Smooth muscle cell (in vitro differentiated cells): ENCODE results near the gene TRAM2. TPM values are rescaled to one million over a fixed set of nuclear protein-coding genes. Genes with fewer than 3 reads are reported as not detected.

ENCODE experiments used
- DNase-seq: peaks from one replicate; lab custom pipeline; 2025; ENCODE audit not compliant: unreplicated experiment; lab: John Stamatoyannopoulos, UW
- H2AFZ ChIP-seq: fragments of 200-600 bp; sonication (generic); 2 replicates; pipeline ENCODE4 v1.6.0; 2016; ENCODE audit warnings: antibody characterized with exemption, low read depth, mild to moderate bottlenecking
- H3F3A ChIP-seq: fragments of 200-600 bp; sonication (generic); 2 replicates; pipeline ENCODE4 v1.6.0; 2017; ENCODE audit warnings: antibody characterized with exemption, low read depth
- H3K27ac ChIP-seq: fragments of 200-600 bp; sonication (generic); 2 replicates; pipeline ENCODE4 v1.5.1; 2016; ENCODE audit warnings: low read depth, mild to moderate bottlenecking
- H3K27me3 ChIP-seq: fragments of 200-600 bp; sonication (generic); 2 replicates; pipeline ENCODE4 v1.6.1; 2016; ENCODE audit warnings: low read depth, mild to moderate bottlenecking
- H3K36me3 ChIP-seq: fragments of 200-600 bp; sonication (generic); 2 replicates; pipeline ENCODE4 v1.5.1; 2016; ENCODE audit warnings: low read depth
- H3K4me1 ChIP-seq: fragments of 200-600 bp; sonication (generic); 2 replicates; pipeline ENCODE4 v1.5.1; 2016; ENCODE audit warnings: low read depth
- H3K4me2 ChIP-seq: fragments of 200-600 bp; sonication (generic); 2 replicates; pipeline ENCODE4 v1.6.0; 2016; ENCODE audit warnings: mild to moderate bottlenecking
- H3K4me3 ChIP-seq: fragments of 200-600 bp; sonication (generic); 2 replicates; pipeline ENCODE4 v1.5.1; 2016; ENCODE audit warnings: mild to moderate bottlenecking
- H3K79me2 ChIP-seq: fragments of 200-600 bp; sonication (generic); 2 replicates; pipeline ENCODE4 v1.6.0; 2016; ENCODE audit warnings: low read depth, mild to moderate bottlenecking
- H3K9ac ChIP-seq: fragments of 200-600 bp; sonication (generic); 2 replicates; pipeline ENCODE4 v1.6.0; 2016; ENCODE audit warnings: low read depth
- H3K9me3 ChIP-seq: fragments of 200-600 bp; sonication (generic); replicated peaks from 2 replicates; pipeline ENCODE4 v1.5.1; 2016; ENCODE audit warnings: low read depth
- H4K20me1 ChIP-seq: fragments of 200-600 bp; sonication (generic); 2 replicates; pipeline ENCODE4 v1.6.0; 2016; ENCODE audit warnings: low read depth
- CTCF ChIP-seq: fragments of 200-600 bp; sonication (generic); IDR thresholded peaks from 2 replicates; pipeline ENCODE4 v1.5.1; 2017; ENCODE audit warnings: borderline replicate concordance, mild to moderate bottlenecking, antibody characterized with exemption; ENCODE audit not compliant: insufficient read depth, poor library complexity, severe bottlenecking
- WGBS: methylation state at CpG from one replicate; pipeline ENCODE4 v1.1.7; 2016; ENCODE audit warnings: low lambda C conversion rate; 5-methylcytosine and 5-hydroxymethylcytosine counted together
- polyA plus RNA-seq: library from polyadenylated mRNA; unstranded; fragments of >200 nt; fragmentation: Nextera tagmentation; extraction: Ambion mirVana; gene quantifications from 2 replicates; pipeline ENCODE4 v1.2.1, GENCODE V29; 2016
- total RNA-seq: library from RNA; depleted of rRNA; stranded (reverse); fragments of >200 nt; gene quantifications from 2 replicates; pipeline ENCODE4 v1.2.3, GENCODE V29; 2014

The TRAM2 gene
- total and polyA plus RNA-seq, 2 experiments from 2014 or later, result 18.2 to 35.6 TPM

DNA sequence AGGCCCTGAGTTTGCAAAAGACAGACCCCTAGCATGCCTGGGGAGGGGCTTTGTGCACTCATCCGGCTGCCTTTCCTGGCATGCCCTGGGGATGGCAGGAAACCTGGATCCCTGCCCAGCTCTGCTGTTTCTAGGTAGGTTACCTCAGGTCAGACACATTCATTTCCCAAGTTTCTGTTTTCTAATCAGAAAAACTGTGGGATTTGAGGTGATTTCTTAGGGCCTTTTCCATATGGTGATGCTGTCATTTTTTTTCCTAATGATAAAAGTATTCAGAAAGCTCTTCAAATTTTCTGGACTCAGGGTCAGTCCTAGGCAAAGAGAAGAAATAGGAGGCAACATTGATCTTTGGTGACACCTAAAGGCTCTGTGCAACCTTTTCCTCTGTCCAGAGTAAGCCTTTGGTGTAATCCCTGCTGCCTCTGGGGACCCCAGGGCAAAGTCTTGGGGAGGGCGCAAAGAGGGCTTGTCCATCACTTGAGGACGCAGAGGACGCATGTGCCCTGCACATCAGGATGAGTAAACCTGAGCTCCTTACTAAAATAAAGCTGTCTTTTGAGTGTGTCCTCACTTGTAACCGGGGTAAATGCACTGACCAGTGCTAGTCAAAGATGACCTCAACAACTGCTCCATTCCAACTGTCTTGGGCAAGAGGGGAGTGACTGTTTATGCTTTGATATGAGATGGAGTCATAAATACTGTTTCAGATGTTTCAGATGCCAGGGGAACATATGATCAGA is 13.5 kb upstream of the TRAM2 start:
- H3K27me3 ChIP-seq, result no peaks in the 10 kb centered on the region
- WGBS, result 95% methylated on average over 5 of the region's 5 CpGs
- no peak overlapping the region for H3K4me3 ChIP-seq
- H3K79me2 ChIP-seq, result no peaks in the 10 kb centered on the region
- H4K20me1 ChIP-seq, result no peaks in the 10 kb centered on the region
- no peak overlapping the region for H3K9ac ChIP-seq
- H2AFZ ChIP-seq, result no peak overlapping the region
- H3K9me3 ChIP-seq, result no peaks in the 10 kb centered on the region
- H3K36me3 ChIP-seq, result no peaks in the 10 kb centered on the region
- H3K4me2 ChIP-seq, result no peak overlapping the region
- H3F3A ChIP-seq, result peaks cover 9% of the 10 kb centered on the region
- DNase-seq, result no peak
- peaks cover 13% of the 10 kb centered on the region for H3K4me1 ChIP-seq
- no peak overlapping the region for H3K27ac ChIP-seq
- TF ChIP-seq CTCF, result no peak

DNA sequence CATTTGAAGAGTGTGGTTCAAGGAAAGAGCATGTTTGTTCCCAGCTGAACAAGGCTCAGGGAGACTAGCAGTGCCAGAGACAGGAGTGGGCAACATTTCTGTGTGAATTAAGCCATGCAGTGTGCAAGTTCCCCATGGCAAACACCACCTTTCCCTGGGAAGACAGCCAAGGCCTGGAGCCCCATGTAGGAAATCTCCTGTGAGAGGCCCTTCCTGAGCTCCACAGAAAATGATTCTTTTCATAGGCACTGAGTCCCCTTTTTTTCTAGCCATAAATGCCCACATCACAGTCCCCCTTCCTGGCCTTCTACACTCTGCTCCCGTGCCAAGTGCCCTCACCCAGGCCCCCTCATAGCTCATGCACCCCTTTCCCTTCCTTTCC is 11.8 kb upstream of the TRAM2 start:
- Histone ChIP-seq H2AFZ (no peak overlapping the region), H3K4me2 (peak overlapping the region; percentile 4), H3K36me3 (no peaks in the 10 kb centered on the region), H4K20me1 (no peaks in the 10 kb centered on the region), H3K4me1 (peaks cover 4% of the 10 kb centered on the region), H3K4me3 (no peak overlapping the region), H3K79me2 (no peaks in the 10 kb centered on the region), H3K9me3 (no peaks in the 10 kb centered on the region), H3K27me3 (no peaks in the 10 kb centered on the region), H3K9ac (no peak overlapping the region), H3F3A (peaks cover 2% of the 10 kb centered on the region), H3K27ac (no peak overlapping the region)
- WGBS, result 67% methylated on average over 1 of the region's 1 CpG
- no peak for DNase-seq
- TF ChIP-seq CTCF, result no peak

DNA sequence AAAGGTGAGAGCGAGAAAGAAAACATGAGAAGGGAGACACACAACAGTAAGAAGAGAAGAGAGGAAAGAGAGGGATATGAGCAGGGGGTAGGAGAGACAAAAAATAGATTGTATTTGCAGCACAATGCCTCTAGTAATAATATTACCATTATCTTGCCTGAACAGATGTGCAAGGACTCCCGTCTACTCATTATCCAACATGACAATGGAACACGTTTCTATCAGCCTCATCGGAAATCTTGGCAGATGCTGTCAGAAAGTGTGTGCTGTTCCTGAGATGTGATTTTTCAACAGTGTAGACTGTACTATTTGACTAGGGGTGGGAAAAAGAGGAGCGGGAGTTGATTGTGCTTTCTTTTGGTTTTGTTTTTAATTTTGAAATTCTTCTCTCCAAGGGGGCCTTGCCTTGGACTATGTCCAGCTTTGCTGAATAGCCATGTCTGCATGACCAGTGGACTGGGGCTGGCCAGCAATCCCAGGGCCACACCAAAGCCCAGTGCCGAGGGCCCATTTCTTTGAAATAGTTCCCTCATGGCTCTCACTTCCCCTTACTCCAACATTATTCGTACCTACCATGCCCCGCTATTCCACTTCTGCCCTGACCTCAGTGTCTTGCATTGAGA is 11.3 kb upstream of the TRAM2 start:
- Histone ChIP-seq H3K27ac (no peak overlapping the region), H3K9ac (no peak overlapping the region), H3K4me2 (no peak overlapping the region), H4K20me1 (no peaks in the 10 kb centered on the region), H3K9me3 (no peaks in the 10 kb centered on the region), H3K27me3 (no peaks in the 10 kb centered on the region), H3F3A (no peaks in the 10 kb centered on the region), H2AFZ (no peak overlapping the region), H3K36me3 (no peaks in the 10 kb centered on the region), H3K79me2 (no peaks in the 10 kb centered on the region), H3K4me1 (peaks cover 4% of the 10 kb centered on the region), H3K4me3 (no peak overlapping the region)
- TF ChIP-seq CTCF, result no peak
- no peak for DNase-seq
- WGBS, result 95% methylated on average over 8 of the region's 8 CpGs

DNA sequence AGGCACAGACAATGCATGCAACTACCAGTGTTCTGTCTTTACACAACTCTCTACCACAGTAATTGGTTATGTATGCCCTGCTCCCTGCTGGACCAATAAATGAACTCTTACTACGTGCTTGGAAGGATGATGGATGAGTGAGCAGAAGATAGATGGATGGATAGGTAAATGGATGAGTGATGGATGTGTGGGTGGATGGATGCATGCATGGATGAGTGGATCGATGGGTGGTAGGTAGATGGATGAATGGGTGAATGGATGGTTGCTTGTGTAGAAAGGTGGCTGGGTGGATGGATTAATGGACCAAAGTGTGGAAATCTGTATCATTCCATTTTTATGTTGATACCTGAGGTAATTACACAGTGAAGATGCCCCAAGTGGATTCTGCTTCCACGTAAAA is 10.1 kb upstream of the TRAM2 start:
- Histone ChIP-seq H2AFZ (no peak overlapping the region), H4K20me1 (no peaks in the 10 kb centered on the region), H3K9me3 (no peaks in the 10 kb centered on the region), H3K27ac (no peak overlapping the region), H3K79me2 (no peaks in the 10 kb centered on the region), H3K27me3 (no peaks in the 10 kb centered on the region), H3K4me3 (no peak overlapping the region), H3K36me3 (no peaks in the 10 kb centered on the region), H3F3A (no peaks in the 10 kb centered on the region), H3K4me2 (no peak overlapping the region), H3K9ac (no peak overlapping the region), H3K4me1 (peaks cover 4% of the 10 kb centered on the region)
- 95% methylated on average over 3 of the region's 3 CpGs for WGBS
- no peak for DNase-seq
- no peak for TF ChIP-seq CTCF
